ENCODE measurements around the gene SNAP91.

GRCh38 chr6:83711958-83712357 lies 3.1 kb upstream of the SNAP91 start:
- TF ChIP-seq, protein P1, sequence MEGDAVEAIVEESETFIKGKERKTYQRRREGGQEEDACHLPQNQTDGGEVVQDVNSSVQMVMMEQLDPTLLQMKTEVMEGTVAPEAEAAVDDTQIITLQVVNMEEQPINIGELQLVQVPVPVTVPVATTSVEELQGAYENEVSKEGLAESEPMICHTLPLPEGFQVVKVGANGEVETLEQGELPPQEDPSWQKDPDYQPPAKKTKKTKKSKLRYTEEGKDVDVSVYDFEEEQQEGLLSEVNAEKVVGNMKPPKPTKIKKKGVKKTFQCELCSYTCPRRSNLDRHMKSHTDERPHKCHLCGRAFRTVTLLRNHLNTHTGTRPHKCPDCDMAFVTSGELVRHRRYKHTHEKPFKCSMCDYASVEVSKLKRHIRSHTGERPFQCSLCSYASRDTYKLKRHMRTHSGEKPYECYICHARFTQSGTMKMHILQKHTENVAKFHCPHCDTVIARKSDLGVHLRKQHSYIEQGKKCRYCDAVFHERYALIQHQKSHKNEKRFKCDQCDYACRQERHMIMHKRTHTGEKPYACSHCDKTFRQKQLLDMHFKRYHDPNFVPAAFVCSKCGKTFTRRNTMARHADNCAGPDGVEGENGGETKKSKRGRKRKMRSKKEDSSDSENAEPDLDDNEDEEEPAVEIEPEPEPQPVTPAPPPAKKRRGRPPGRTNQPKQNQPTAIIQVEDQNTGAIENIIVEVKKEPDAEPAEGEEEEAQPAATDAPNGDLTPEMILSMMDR (IDR thresholded peaks at IDR 0.05; ENCODE audit: extremely low read depth in 1 of 2, insufficient read depth in 1 of 2, low read depth in 1 of 2, low read length in 2 of 2) = no peak
- no peak for TF ChIP-seq POLR2A (IDR thresholded peaks at IDR 0.05; ENCODE audit: low read depth, low read length)
- TF ChIP-seq POLR2AphosphoS5 (IDR thresholded peaks at IDR 0.05; ENCODE audit: insufficient read depth, low read depth, low read length) = no peak
- no peak for TF ChIP-seq EZH2 (IDR thresholded peaks at IDR 0.05; ENCODE audit: borderline replicate concordance, low read depth, low read length, severe bottlenecking)
- TF ChIP-seq, protein P2, sequence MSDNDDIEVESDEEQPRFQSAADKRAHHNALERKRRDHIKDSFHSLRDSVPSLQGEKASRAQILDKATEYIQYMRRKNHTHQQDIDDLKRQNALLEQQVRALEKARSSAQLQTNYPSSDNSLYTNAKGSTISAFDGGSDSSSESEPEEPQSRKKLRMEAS (IDR thresholded peaks at IDR 0.05; ENCODE audit: insufficient read depth, insufficient read length) = no peak
